ENCODE measurements around the gene RNASE7. TPM values are rescaled to one million over a fixed set of nuclear protein-coding genes. Genes with fewer than 3 reads are reported as not detected.

The RNASE7 gene
- total RNA-seq, 4 donors from 2014 or later, result 10.3 to 46.9 (median 35.4) TPM

DNA sequence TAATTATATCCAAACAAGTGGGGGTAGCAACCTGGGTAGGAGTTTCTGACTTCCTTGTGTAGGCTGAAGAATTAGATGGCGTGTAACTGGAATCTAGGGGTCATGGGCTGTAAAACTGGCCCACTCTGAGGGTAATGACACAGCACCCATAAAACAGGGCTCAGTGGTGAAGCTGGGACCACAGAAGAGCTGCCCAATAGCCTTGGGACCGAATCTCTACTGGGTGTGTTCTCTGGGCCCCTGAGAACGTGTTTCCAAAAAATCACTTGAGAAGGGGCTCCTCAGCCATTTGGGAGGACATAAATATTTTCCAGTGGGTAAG lies 19.1 kb downstream of the RNASE7 start:
- Histone ChIP-seq H3K27ac (no peak overlapping the region), H3K9me3 (no peaks in the 10 kb centered on the region), H3K27me3 (no peaks in the 10 kb centered on the region), H3K4me1 (peaks cover 3% of the 10 kb centered on the region), H3K36me3 (no peaks in the 10 kb centered on the region), H3K4me3 (no peak overlapping the region)
- no peak for TF ChIP-seq CTCF (IDR thresholded peaks at IDR 0.05)
- no peak for TF ChIP-seq EP300 (IDR thresholded peaks at IDR 0.05)
- no peak for TF ChIP-seq POLR2AphosphoS5 (IDR thresholded peaks at IDR 0.05)
- no peak for TF ChIP-seq POLR2A (IDR thresholded peaks at IDR 0.05)
- 90% methylated on average over 3 of the region's 3 CpGs for WGBS
- no peak for DNase-seq (ENCODE audit: low spot score in 2 of 2)

DNA sequence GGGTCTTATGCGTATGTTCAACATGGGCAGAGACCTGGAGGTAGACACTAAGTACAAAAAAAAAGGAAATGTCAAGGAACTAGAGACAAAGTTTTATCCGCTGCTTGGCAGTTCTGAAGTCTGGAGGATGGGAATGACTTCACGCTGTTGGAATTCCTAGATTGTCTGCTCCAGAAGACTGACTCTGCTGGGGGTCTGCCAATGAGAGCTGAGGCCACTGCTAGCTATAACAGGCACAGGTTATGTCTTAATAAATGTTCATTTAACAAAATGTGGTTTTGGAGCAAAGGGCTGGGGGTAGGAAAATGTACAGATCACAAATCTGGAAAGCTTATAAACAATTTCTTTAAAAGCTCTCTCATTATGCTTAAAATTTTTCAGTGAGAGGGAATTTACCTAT lies 21.3 kb downstream of the RNASE7 start:
- no peak for DNase-seq (ENCODE audit: low spot score in 2 of 2)
- no peaks in the 10 kb centered on the region for H3K36me3 ChIP-seq
- no peaks in the 10 kb centered on the region for H3K9me3 ChIP-seq
- TF ChIP-seq EP300 (IDR thresholded peaks at IDR 0.05), result no peak
- no peak overlapping the region for H3K27ac ChIP-seq
- 50% methylated on average over 3 of the region's 3 CpGs for WGBS
- no peaks in the 10 kb centered on the region for H3K27me3 ChIP-seq
- H3K4me1 ChIP-seq, result peaks cover 3% of the 10 kb centered on the region
- no peak overlapping the region for H3K4me3 ChIP-seq

DNA sequence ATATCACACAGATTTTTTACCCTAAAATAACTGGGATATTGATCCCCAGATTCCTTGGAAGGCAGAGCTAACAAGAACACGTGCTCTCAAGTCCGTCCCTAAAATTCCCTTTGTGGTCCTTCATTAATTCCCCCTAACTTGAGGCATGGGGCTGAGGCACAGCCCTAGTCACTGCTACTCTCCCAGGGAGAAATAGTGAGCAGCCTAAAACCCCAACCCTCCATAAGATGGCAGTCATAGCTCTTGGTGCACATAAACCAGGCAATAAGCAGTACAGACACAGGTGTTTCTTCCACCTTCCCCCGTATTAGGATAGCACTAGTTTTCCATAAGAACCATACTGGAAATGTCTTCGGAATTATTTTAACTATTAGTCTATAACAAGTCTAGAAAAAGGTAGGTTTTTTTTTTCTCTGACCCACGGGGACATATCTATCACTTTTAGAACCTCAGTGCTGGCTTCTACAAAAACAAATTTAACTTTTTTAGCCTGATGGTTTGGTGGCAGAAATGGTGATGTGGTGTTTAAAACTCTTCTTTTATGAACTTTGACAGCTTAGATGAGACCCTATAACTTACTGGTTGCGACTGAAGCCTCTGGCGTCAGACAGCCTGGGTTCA lies 24.8 kb downstream of the RNASE7 start:
- DNase-seq (ENCODE audit: low spot score in 2 of 2), result no peak
- TF ChIP-seq EP300 (IDR thresholded peaks at IDR 0.05) (no peak), POLR2A (IDR thresholded peaks at IDR 0.05) (no peak), CTCF (IDR thresholded peaks at IDR 0.05) (no peak), POLR2AphosphoS5 (IDR thresholded peaks at IDR 0.05) (no peak)

DNA sequence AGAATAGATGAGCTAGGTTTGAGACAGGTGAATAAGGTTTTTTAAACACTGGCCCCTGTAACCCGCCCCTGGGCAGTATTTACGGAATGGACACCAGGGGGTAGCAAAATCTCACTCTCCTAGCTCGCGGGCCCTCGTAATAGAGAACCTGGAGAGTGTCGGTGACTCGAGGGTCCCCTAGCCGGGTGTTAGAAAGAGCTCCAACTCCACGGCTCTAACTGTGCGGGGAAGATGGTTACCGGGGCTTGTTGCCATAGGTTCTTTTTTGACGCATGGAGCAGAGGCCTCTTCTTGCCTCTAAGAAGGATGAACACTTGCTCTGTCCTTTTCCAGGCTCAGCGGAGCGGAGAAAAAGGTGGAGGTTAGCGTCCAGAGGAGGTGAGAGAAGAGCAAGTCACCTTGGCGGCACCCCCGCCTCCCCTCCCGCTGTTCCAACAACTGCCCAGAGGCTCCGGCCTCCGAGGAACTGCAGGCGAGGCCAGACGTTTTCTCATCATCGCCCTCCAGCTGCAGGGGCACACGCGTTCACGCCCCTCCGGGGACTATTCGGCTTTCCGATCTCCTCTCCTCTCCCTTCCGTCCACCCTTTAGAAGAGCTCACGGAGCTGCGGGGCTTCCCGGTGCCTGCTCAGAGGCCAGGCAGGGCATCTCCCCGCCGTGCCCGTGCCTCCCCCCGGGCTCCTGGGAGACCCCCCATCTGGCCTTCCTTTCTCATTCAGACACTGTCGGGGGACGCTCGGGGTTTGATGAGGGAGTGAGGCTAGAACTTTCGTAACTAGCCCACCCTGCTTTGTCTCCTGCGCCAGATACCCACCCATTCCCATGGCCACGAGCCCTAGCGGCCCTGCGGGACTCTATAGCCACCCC lies 26.6 kb downstream of the RNASE7 start:
- Histone ChIP-seq H3K27me3 (no peaks in the 10 kb centered on the region), H3K27ac (peak overlapping the region; percentile 90), H3K4me3 (peak overlapping the region; percentile 88), H3K36me3 (no peaks in the 10 kb centered on the region), H3K4me1 (peaks cover 42% of the 10 kb centered on the region), H3K9me3 (no peaks in the 10 kb centered on the region)
- DNase-seq (ENCODE audit: low spot score in 2 of 2), result peak in 1 of 2 donors; percentile 75
- TF ChIP-seq CTCF (IDR thresholded peaks at IDR 0.05), result peak in 1 of 2 donors; percentile 38
- no peak for TF ChIP-seq EP300 (IDR thresholded peaks at IDR 0.05)
- 41% methylated on average over 37 of the region's 45 CpGs for WGBS

More for the DNA sequence above, 24.8 kb downstream of the RNASE7 start:
- Histone ChIP-seq H3K27me3 (no peaks in the 10 kb centered on the region), H3K27ac (no peak overlapping the region), H3K4me3 (no peak overlapping the region), H3K4me1 (peaks cover 33% of the 10 kb centered on the region), H3K9me3 (no peaks in the 10 kb centered on the region), H3K36me3 (no peaks in the 10 kb centered on the region)
- 65% methylated on average over 7 of the region's 7 CpGs for WGBS

DNA sequence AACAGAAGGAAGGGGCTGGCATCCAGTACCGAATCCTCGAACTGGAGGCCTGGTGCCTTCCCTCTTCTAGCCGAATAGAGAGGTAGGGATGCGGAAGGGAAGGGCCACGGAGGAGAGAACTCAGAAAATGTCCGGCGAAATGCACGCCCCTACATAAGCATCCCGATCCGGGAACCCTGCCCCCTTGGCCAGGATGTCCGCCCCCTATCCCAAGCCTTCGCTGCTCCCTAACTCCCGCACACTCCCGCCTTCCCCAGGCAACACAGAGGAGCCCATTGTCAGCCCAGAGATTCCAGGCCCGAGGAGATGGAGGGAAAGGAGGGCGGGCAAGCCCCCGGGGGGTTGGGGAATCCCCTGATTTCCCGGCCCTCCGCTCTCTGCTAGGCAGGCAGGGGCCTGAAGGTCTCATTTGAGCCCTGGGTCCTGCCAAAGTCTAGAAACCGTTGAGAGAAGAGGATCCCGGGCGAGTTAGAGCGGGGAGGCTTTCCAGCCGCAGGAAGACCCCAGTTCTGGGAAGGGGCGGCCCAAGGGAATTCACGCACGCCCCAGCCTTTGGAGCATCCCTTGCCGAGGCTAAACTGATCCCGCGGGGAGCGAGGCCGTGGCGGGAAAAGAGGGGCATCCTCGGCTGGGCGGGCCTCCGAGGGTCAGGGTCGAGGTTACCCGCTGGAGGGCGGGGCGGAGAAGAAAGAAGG lies 27.4 kb downstream of the RNASE7 start:
- peaks cover 6% of the 10 kb centered on the region for H3K36me3 ChIP-seq
- peak in 1 of 2 donors; percentile 78 for DNase-seq (ENCODE audit: low spot score in 2 of 2)
- no peaks in the 10 kb centered on the region for H3K9me3 ChIP-seq
- 3% methylated on average over 35 of the region's 40 CpGs for WGBS
- TF ChIP-seq POLR2AphosphoS5 (IDR thresholded peaks at IDR 0.05), result no peak
- TF ChIP-seq EP300 (IDR thresholded peaks at IDR 0.05), result no peak
- no peak for TF ChIP-seq POLR2A (IDR thresholded peaks at IDR 0.05)
- TF ChIP-seq CTCF (IDR thresholded peaks at IDR 0.05), result no peak
- H3K27ac ChIP-seq, result peak overlapping the region; percentile 90
- no peaks in the 10 kb centered on the region for H3K27me3 ChIP-seq
- H3K4me1 ChIP-seq, result peaks cover 42% of the 10 kb centered on the region
- peak overlapping the region; percentile 88 for H3K4me3 ChIP-seq

All from suprapubic skin (tissue), 4 donors.